Ovary (tissue), 3 donors: ENCODE measurements around the gene UPK3BL1.
"Not testable (repeated sequence)": the region's sequence is repeated elsewhere in the genome, so short reads cannot be mapped to it uniquely, and the experiment has no call there.

Experiments used
- CTCF ChIP-seq, 3 donors: fragments of 450-650 bp in 2 of 3; fragments of 200-600 bp in 1 of 3; IDR thresholded peaks; one replicate each; pipeline versions ENCODE4 v1.5.1 to v1.8.0; 2016 to 2022; ENCODE audit warnings: antibody characterized with exemption in 3 of 3, mild to moderate bottlenecking in 1 of 3
- EP300 ChIP-seq: sonication (generic); formaldehyde crosslinking; IDR thresholded peaks from one replicate; pipeline ENCODE4 v1.6.1; 2017; ENCODE audit warnings: antibody characterized with exemption
- POLR2A ChIP-seq: fragments of 450-650 bp; IDR thresholded peaks from one replicate; pipeline ENCODE4 v1.6.1; 2017; ENCODE audit warnings: antibody characterized with exemption, mild to moderate bottlenecking, moderate library complexity
- donor health status: DM: no; HTN: no; CAD: no.

- not testable (repeated sequence) for TF ChIP-seq CTCF (IDR thresholded peaks at IDR 0.05); EP300; POLR2A
Measured at GRCh38 chr7:102610441-102610840, 32.1 kb downstream of the UPK3BL1 start.
